Adipocyte (in vitro differentiated cells): ENCODE measurements around the gene SLC8A2.

Experiments used
- DNase-seq: peaks from one replicate; pipeline ENCODE4 v3.0.0-alpha.2; 2015; ENCODE audit warnings: low read depth
- H3K27me3 ChIP-seq: replicated peaks from 2 replicates; pipeline ENCODE4 v1.7.0; 2013; ENCODE audit warnings: mild to moderate bottlenecking, low read length, moderate library complexity; ENCODE audit not compliant: control insufficient read depth, insufficient read depth
- H3K36me3 ChIP-seq: 2 replicates; pipeline ENCODE4 v1.7.0; 2013; ENCODE audit warnings: low read length, mild to moderate bottlenecking, moderate library complexity; ENCODE audit not compliant: control insufficient read depth, insufficient read depth, severe bottlenecking
- H3K4me1 ChIP-seq: 2 replicates; pipeline ENCODE4 v1.7.0; 2013; ENCODE audit warnings: mild to moderate bottlenecking, low read length, moderate library complexity; ENCODE audit not compliant: control insufficient read depth, insufficient read depth
- H3K4me3 ChIP-seq: 2 replicates; pipeline ENCODE4 v1.7.0; 2013; ENCODE audit warnings: mild to moderate bottlenecking, low read length, moderate library complexity
- H3K9ac ChIP-seq: 2 replicates; pipeline ENCODE4 v1.7.0; 2013; ENCODE audit warnings: mild to moderate bottlenecking, low read length, moderate library complexity
- H3K9me3 ChIP-seq: 2 replicates; pipeline ENCODE4 v1.7.0; 2013; ENCODE audit warnings: mild to moderate bottlenecking, low read length, moderate library complexity; ENCODE audit not compliant: control insufficient read depth

The SLC8A2 gene

DNA sequence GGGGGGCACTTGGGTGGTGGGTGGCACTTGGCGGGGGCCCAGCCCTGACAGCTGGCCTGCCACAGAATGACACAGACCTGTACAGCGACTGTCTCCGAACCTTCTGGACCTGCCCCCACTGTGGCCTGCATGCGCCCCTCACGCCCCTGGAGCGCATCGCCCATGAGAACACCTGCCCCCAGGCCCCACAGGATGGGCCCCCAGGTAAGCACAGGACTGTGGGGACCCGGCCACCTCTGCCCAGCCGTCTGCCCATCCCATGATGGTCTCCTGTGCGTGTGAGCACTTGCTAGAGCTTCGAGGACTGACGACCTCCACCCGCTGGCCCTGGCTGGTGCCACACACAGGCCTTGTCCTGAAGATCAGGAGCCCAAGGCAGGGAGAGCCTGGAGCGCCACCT is 90.6 kb downstream of the SLC8A2 start:
- DNase-seq = no peak
- H3K27me3 ChIP-seq = no peaks in the 10 kb centered on the region
- H3K36me3 ChIP-seq = peaks cover 54% of the 10 kb centered on the region
- no peak overlapping the region for H3K4me3 ChIP-seq
- H3K9ac ChIP-seq = no peak overlapping the region
- H3K4me1 ChIP-seq = peaks cover 4% of the 10 kb centered on the region
- no peaks in the 10 kb centered on the region for H3K9me3 ChIP-seq

DNA sequence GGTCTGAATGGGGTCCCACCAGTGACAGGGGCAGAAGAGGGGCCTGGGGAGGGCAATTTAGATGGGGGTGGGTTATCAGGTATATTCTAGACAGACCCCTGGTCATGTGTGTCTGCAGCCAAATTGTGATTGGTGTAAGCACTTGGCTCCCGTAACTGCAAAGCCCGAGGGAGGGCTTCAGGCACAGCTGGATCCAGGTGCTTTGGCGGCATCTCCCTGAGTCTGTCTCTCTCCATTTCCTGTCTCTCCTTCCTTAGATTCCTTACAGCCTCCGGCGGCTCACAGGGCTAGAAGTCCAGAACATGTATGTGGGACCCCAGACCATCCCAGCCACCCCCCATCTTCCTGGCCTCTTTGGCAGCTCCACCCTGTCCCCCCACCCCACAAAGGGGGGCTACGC is 91.1 kb downstream of the SLC8A2 start:
- H3K4me3 ChIP-seq = no peak overlapping the region
- peaks cover 4% of the 10 kb centered on the region for H3K4me1 ChIP-seq
- H3K36me3 ChIP-seq = peaks cover 60% of the 10 kb centered on the region
- H3K9ac ChIP-seq = no peak overlapping the region
- no peaks in the 10 kb centered on the region for H3K27me3 ChIP-seq
- H3K9me3 ChIP-seq = no peaks in the 10 kb centered on the region
- no peak for DNase-seq

DNA sequence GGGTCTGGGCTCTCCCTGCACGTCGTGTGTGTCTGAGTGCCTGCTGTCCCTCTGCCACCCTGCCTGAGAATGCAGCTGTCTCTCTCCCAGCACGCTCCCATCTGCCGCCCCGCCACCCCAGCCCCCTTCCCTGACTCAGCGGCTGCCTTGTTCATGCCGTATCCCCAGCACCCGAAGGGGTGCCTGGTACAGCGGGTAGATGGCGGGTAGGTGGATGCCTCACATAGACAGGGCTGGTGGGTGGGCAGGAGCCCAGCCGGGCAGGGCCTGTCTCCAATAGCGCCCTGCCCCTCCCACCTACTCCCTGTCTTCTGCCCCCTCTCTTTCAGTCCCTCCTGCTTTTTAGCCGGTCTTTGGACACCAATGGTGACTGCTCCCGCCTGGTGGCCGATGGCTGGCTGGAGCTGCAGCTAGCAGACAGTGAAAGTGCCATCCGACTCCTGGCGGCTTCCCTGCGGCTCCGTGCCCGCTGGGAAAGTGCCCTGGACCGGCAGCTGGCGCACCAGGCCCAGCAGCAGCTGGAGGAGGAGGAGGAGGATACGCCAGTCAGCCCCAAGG is 92.2 kb downstream of the SLC8A2 start:
- H3K27me3 ChIP-seq = no peaks in the 10 kb centered on the region
- no peak overlapping the region for H3K9ac ChIP-seq
- peaks cover 4% of the 10 kb centered on the region for H3K4me1 ChIP-seq
- H3K36me3 ChIP-seq = peaks cover 71% of the 10 kb centered on the region
- DNase-seq = no peak
- no peak overlapping the region for H3K4me3 ChIP-seq
- H3K9me3 ChIP-seq = no peaks in the 10 kb centered on the region

DNA sequence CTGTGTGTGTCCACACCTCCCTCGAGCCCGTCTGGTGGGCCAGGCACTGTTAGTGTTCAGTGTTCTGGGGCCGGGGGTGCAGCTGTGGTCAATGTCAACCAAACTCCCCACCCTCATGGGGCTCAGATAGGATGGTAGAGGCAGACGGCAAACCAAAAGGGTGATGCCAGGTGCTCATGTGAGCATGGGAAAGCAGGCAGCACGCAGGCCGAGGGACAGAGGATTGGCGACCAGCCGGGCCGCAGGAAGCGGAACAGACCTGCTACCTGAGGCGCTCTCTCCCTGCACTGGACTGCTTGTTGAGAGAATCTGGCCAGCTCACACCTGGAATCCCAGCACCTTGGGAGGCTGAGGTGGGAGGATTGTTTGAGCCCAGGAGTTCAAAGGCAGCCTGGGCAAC is 93.4 kb downstream of the SLC8A2 start:
- H3K36me3 ChIP-seq = peaks cover 83% of the 10 kb centered on the region
- H3K4me1 ChIP-seq = no peaks in the 10 kb centered on the region
- H3K9ac ChIP-seq = no peak overlapping the region
- H3K27me3 ChIP-seq = no peaks in the 10 kb centered on the region
- H3K9me3 ChIP-seq = no peaks in the 10 kb centered on the region
- H3K4me3 ChIP-seq = no peak overlapping the region
- DNase-seq = no peak
